ENCODE data around the gene PTPRF.
"Not testable (repeated sequence)": the region's sequence is repeated elsewhere in the genome, so short reads cannot be mapped to it uniquely, and the experiment has no call there.

- TF ChIP-seq CTCF (IDR thresholded peaks at IDR 0.05); ZFX (IDR thresholded peaks at IDR 0.05; ENCODE audit: borderline replicate concordance): not testable (repeated sequence)
Observed at GRCh38 chr1:43638381-43638780, 107.7 kb downstream of the PTPRF start.

Data from 22Rv1 (cell line).